HG02981 (cell line): ENCODE measurements around the gene PET117.
"Not testable (repeated sequence)": the region's sequence is repeated elsewhere in the genome, so short reads cannot be mapped to it uniquely, and the experiment has no call there.

Experiments
- ATAC-seq: cut with Tn5 transposase; IDR thresholded peaks from one replicate; pipeline ENCODE4 v1.9.1; 2021; ENCODE audit warnings: mild to moderate bottlenecking, moderate library complexity; ENCODE audit not compliant: unreplicated experiment

The PET117 gene, protein sequence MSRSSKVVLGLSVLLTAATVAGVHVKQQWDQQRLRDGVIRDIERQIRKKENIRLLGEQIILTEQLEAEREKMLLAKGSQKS

DNA sequence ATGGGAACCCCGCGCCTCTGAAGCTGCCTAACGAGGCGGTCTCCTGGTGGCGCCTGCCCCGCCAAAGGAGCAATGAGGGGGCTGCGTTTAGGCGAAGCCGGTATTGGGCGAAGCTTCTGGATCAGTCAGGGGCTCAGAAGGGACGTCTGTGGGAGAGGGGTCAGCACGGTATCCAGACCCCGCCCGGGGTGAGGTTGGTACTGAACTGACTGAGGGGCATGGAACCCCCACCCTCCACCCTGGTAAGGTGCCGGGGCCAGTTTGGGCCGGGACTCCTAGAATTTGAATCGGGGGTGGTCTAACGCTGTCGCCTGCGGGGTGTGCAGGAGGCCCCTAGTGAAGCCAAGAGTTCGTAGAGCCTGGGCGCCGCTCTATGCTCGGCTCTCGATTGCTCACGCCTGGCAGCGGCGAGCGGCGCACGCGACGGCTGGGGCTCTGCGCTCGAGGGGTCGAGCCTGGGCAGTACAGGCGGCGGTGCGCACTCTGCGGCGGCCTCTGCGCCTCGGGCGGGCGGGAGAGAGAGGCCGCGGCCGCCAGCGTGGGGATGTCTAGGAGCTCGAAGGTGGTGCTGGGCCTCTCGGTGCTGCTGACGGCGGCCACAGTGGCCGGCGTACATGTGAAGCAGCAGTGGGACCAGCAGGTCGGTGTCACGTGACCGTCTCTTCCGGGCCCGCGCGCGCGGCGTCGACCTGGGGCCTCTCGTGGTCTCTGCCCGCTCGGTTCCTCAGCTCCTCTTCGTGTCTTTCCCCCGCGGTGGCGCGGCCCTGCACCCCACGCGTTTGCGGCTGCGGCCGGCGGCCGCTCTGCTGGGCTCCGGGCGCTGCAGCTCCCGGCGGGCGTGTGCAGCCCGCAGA lies at the start of gene PET117, which contains the start of gene KAT14:
PET117 (plus strand) TSS at position 452 of the 854 bp plus-strand sequence; CDS start at position 545, 93 bp downstream.
KAT14 (plus strand) TSS at position 452 of the 854 bp plus-strand sequence. CDS start 4,798 bp downstream, outside the sequence.
- ATAC-seq = peak; percentile 81

DNA sequence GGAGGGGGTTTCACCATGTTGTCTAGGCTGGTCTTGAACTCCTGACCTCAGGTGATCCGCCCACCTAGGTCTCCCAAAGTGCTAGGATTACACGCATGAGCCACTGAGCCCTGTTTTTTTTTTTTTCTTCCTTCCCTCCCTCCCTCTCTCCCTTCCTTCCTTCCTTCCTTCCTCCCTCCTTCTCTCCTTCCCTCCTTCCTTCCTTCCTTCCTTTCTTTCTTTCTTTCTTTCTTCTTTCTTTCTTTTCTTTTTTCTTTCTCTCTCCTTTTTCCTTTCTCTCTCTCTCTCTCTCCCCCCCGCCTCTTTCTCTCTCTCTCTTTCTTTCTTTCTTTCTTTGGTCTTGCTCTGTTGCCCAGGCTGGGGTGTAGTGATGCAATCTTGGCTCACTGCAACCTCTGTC lies 49.4 kb upstream of the PET117 start:
- not testable (repeated sequence) for ATAC-seq

DNA sequence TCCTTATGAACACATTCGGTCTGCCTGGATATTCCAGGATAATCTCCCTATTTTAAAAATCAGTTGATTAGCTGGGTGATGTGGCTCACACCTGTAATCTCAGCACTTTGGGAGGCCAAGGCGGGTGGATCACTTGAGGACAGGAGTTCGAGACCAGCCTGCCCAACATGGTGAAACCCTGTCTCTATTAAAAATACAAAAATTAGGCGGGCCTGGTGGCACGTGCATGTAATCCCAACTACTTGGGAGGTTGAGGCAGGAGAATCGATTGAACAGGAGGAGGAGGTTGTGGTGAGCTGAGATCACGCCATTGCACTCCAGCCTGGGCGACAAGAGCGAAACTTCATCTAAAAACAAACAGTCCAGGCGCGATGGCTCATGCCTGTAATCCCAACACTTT lies 48.8 kb upstream of the PET117 start:
- ATAC-seq = not testable (repeated sequence)

DNA sequence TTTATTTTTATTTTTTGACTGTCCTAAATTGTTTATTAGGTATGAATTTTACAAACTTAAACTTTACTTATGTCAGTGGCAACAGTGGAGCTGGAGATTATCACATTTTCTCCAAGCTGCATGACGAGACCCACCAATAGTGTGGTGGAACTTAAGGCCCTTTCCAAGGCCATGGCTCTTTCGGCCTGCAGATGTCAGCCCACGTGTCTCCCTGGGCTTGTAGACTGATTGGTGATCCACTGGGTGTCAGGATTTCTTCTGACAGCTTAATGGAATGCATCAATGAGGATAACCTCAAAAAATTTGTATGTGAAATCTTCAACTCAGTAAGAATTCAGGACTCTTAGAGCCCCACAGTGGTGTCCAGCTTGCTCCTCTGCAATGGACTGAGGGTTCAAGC lies 47.6 kb upstream of the PET117 start:
- ATAC-seq = no peak

DNA sequence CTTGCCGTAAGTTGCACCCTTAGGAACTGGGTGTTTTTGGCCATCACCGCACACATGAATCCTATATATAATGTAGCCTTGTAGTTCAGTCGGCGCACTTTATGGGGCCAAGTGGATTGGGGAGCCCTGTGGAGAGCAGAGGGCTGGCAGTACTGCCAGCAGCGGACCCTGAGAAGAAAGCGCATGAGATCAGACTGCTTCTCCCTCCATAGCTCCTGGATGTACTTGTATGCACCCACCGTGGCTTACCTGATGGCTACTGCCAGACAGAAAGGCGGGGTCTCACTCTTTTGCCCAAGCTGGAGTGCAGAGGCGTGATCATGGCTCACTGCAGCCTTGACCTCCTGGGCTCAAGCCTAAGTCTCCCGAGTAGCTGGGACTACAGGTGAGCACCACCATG lies 47.2 kb upstream of the PET117 start:
- no peak for ATAC-seq

DNA sequence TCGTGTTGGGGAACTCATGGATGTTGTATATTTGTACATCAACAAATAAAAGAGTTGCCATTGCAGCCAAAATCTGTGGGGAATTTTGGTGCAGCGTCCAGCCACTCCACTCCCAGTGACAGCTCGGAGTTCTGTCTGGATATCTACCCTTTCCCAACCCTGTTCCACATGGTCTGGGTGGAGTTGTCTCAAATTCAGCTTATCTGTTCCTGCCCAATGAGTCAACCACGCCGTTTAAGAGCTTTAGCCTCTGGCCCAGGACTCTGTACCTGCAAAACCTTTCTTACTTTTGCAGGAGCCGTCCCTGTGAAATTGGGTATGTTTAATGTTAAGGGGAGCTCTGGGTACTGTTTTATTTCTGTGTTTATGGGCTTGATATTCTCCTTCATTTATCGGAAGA lies 46.0 kb upstream of the PET117 start:
- no peak for ATAC-seq

DNA sequence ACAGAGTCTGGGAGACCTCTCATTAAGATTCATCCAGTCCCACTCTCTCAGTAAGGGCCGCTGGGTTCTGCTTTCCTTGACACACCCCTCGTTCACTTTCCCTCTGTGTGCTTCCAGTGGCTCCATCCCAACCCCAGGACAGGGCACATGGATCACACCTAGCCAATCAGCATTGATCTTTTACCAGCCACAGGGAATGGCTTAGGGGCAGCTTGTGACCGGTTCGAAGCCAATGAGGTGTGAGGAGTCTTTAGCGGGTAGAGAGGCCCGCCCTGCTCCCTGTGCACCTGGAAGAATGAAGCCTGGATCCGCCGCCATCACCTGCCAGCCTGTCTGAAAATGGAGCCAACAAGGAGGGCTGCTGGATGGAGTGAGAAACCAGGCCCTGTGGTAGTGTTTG lies 44.8 kb upstream of the PET117 start:
- ATAC-seq = no peak

DNA sequence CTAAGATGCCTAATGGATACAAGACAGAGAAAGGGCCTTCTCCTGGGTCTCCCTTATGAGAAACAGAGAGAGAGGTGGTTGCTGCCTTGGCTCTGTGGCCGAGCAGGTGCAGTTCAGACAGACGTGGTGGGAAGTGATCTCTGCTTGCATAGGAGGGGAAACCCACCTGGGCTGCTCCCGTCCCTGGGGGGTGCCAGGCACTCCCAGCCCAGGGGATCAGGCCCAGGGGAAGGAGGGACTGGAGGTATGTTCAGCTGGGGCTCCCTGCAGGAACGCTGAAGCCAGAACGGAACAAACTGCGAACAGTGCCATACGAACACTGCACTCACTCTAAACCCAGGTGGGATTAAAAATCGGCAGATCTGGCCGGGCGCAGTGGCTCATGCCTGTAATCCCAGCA lies 44.3 kb upstream of the PET117 start:
- ATAC-seq = no peak

DNA sequence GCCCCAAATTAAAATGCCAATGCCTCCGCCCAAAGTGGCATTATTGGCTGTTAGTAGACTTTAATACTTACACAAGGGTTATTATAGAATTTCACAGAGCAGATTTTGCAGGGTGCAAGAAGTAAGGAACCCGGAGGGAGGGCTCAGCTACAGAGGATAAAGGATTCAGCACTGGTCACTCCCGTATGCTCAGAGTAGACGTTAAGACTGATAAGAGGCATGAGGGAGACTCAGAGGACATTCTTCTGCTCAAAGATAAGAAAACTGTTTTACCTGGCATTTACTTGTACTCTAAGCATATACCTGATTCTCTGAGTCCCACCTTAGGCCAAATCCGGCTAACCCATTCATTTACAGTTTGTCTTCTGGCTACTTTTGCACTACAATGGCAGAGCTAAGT lies 43.5 kb upstream of the PET117 start:
- no peak for ATAC-seq

DNA sequence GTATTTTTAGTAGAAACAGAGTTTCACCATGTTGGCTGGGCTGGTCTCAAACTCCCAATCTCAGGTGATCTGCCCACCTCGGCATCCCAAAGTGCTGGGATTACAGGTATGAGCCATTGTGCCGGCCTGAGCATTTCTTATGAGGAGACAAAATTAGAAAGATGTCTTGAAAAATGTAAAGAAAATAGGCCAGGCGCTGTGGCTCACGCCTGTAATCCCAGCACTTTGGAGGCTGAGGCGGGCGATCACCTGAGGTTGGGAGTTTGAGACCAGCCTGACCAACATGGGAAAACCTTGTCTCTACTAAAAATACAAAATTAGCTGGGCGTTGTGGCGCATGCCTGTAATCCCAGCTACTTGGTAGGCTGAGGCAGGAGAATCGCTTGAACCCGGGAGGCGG lies 37.1 kb upstream of the PET117 start:
- not testable (repeated sequence) for ATAC-seq

DNA sequence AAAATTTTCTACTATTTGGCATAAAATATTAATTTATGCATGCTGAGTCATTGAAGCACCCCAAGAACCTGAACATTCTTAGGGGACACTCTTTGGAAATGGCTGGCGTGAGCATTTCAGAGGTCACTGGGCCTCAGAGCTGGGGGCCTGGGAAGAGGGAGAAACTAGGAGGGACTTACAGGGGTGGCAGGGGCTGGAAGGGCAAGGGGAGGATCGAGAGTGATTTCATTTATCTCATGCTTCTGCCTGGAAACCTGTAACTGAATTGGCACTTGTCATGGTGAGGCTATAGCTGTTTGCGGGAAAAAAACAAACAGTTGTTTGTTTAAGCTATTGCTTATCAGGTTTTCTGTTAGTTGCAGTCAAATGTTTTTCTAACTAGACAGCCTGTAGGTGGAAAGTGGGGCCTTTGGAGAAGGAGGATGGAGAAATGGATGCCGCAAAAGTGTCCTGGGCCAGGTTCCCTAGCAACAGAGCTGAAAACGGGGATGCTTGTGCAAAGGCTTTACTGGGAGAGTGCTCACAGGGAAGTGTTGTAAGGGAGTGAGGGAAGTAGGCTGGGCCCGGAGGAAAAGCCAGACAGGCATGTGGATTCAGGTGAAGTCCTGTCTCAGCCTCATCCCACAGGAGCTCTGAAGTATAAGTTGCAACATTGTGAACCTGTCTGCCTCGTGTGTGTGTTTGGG lies 36.4 kb upstream of the PET117 start:
- no peak for ATAC-seq

DNA sequence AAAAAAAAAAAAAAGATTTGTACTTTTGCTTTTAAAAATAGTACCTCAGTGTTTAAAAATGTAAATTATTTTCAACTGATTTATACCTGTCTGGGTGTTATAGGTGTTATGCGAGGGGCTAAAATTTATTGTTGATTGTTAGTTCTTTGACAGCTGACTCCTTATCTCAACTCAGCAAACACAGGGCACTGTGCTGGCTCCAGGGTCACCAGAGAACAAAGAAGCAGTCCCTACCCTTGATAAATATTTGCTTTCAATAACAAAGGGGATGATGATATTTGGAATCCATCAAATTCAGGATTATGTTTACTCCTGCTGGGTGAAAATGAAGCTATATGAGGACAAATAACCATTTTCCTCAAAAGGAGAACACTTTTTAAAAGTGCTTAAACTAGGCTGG lies 34.2 kb upstream of the PET117 start:
- ATAC-seq = no peak

DNA sequence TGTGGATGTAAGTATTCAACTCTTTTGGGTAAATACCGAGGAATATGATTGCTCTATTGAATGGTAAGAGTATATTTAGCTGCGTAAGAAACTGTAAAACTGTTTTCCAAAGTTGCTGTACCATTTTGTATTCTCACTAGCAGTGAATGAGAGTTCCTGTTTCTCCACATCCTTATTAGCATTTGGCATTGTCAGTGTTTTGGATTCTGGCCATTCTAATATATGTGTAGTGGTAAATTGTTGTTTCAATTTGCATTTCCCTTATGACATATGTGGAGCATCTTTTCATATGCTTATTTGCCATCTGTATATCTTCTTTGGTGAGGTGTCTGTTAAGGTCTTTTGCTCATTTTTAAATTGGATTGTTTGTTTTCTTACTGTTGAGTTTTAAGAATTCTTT lies 29.3 kb upstream of the PET117 start:
- ATAC-seq = no peak

DNA sequence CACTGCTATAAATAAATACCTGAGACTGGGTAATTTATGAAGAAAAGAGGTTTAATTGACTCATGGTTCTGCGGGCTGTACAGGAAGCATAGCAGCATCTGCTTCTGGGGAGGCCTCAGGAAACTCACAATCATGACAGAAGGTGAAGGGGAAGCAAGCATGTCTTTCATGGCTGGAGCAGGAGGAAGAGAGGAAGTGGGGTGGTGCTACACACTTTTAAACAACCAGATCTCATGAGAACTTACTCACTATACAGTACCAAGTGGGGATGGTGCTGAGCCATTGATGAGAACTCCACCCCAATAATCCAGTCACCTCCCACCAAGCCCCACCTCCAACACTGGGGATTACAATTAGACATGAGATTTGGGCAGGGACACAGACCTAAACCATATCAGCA lies 9.1 kb upstream of the PET117 start:
- not testable (repeated sequence) for ATAC-seq

DNA sequence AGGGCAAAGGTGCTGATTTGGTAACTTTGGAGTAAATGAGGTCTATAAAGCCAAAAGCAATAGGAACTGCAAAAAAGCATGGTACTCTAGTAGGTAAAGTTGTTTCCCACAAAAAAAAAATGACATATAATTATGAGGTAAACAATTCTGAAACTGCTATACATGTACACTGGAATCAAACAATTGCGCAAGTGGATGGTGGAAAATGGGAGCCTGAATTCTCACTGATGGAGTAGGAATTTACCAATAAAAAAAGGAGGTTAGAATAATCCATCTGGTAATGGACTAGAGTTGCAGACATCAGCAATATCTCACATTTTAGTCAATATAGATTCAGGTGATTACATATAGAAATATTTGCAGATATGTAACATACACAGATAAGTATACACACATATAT lies 5.0 kb upstream of the PET117 start:
- no peak for ATAC-seq

DNA sequence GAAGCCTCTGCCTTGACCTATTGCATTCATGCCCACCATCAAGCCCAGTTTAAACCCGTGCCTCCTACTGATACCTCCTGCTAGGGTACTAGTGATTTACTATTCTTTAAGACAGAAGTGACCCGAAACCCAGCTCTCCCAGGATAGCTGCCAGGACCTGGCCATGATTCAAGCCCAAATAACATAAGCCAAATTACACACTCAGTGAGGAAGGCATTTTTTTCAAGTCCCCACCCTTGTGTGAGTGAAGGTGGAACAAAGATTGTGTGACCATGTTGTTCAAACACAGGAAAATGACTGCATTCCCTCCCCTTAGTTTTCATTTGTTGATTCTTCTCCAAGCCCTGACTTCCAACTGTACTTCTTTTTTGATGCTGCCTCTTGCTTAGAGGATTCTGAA lies 3.7 kb upstream of the PET117 start:
- ATAC-seq = no peak

DNA sequence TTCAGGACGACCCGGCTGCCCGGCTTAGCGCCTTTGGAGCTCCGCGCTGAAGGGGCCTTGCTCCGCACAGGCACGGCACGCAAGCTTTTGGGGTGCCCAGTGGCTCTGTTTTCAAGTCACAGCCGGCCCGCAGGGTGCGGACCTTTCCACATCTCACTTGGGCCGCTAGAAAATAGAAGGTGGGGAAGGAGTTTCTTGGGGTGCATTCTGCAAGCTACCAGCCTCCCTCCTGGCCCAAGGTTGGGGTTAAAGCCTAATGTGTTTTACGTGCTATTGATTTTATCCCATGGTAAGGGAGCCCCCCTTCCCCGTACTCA lies 561 bp downstream of the PET117 start:
- peak; percentile 37 for ATAC-seq

DNA sequence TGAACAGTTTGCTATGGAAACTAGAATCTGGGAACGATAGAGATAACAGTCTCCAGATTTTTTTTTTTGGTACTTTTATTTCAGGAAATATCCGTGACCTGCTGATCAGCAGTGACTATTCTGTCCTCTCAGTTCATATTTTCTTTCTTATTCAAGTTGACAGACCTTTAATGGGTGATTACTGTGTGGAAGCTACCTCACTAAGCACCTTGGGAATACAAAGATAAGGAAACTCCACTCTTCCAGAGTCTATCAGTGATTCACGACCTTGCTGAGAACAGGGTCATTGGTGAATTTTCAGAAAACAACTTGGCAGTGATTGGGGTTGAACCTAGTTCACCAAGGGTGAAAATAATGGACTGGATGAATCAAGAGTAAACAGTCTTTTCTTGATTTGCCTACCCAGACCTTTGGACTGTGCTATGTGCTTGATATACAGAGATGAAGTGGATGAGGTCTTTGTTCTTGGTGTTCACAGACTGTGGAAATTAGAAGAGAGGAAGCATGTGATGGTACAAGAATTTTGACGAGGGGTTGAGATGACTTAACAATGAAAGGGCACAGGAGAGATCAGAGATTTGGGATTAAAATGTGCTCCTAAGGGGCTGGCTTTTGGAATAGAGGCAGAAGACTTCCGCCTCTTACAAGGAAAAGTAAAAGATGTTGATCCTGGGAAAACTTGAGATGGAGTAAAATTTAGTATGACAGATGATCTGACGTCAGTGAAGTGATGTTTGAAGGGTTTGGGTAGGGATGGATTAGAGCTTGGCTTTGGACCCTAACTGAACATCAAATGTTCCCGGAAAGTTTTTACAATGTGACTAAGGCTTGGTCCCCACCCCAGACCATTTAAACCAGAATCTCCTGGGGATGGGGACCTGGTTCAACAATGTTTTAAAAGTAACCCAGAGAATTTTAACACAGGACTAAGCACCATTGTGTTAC lies 1.2 kb downstream of the PET117 start:
- ATAC-seq = no peak

DNA sequence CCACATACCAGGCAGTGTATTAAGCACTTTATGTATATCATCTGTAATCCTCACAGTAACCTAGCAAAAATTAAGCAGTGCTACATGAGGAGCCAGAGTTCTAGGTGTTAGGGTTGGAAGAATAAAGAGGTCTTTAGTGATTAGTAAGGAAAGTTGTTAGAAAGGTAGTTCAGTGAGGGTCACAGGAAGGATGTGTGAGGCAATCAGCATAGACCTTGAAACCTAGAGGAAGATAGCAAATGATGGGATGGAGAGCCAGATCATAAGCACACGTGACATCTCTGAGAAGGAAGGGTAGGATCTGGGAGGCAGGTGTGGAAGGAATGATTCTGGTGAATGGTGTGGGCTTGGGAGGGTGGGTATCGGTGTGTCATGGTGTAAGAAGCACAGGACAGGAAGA lies 2.2 kb downstream of the PET117 start:
- ATAC-seq = no peak

DNA sequence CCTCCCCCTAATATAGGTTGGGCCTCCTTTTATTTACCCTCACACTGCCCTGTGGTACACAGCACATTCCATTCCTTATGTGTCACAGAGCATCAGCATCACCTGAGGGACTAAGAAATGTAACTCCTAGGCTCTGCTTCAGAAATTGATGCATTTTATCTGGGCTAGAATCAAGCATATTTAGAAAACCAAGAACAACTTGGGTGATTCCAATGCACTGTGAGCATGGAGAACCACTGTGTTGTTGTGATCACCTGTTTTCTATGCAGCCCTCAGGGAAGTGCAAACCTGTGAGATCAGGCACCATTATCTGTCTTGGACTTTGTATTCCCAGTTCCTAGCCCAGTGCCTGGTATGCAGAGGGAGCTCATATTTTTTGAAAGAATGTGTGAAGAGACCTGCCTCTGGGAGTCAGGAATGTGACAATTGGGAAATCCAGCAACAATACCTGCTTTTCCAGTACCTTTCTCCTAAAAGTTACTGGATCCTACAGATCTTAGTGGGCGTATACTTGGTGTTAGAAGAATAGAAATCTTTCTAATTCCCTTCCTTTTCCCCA lies 7.0 kb downstream of the PET117 start:
- no peak for ATAC-seq

DNA sequence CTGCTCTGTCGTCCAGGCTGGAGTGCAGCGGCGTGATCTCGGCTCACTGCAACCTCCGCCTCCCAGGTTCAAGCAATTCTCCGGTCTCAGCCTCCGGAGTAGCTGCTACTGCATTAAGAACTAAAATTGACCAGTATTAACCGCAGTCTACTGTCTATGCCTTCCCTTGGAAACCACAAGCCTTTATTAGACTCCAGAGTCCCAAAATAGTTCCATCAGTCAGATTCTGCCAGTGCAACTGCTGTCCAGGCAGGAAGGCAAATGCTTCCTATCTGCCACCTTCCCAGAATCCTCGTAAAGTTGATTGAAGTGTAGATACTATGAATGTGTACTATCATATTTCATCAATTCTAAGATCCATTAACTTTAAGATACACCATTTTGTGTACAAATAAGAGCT lies 16.7 kb downstream of the PET117 start:
- no peak for ATAC-seq
